H1 (cell line): ENCODE results near the gene G6PC3. TPM values are rescaled to one million over a fixed set of nuclear protein-coding genes. Genes with fewer than 3 reads are reported as not detected.

Source experiments
- HDAC2 ChIP-seq, 2 experiments: fragments of 300-600 bp in 1 of 2; sonication (generic) in 1 of 2; IDR thresholded peaks; 2 replicates each; pipeline ENCODE4 v1.6.1; 2011 to 2012; ENCODE audit warnings: low read depth in 2 of 2, low read length in 2 of 2, mild to moderate bottlenecking in 2 of 2, moderate library complexity in 2 of 2, borderline replicate concordance in 1 of 2, inconsistent platforms in 1 of 2
- JUND ChIP-seq: IDR thresholded peaks from 2 replicates; pipeline ENCODE4 v1.6.1; 2011; ENCODE audit warnings: mild to moderate bottlenecking, improper control_type of control experiment, low read length
- MAFK ChIP-seq: IDR thresholded peaks from 2 replicates; pipeline ENCODE4 v1.6.1; 2012; ENCODE audit warnings: low read depth, mild to moderate bottlenecking, improper control_type of control experiment, low read length
- polyA plus RNA-seq, 7 experiments: library from polyadenylated mRNA; depleted of rRNA in 3 of 7; stranded (reverse) in 5 of 7; unstranded in 2 of 7; fragments of >200 nt in 5 of 7; fragments of 200-250 nt in 2 of 7; gene quantifications; 1 replicate in 5 of 7; 2 replicates in 1 of 7; 4 replicates in 1 of 7; pipeline versions ENCODE4 v1.2.1 to v1.2.3, GENCODE V29; 2011 to 2013; ENCODE audit warnings: missing spikeins in 2 of 7, mixed read lengths in 2 of 7
- total RNA-seq: library from RNA; stranded (reverse); fragmentation: NEBNext Ultra II Directional; extraction: Animal tissue kit (Norgen Biotek cat#: 25700); gene quantifications from 2 replicates; pipeline ENCODE4 v1.2.1, GENCODE V29; 2021
- TF ChIP-seq, protein P1 (sequence below): IDR thresholded peaks from 2 replicates; pipeline ENCODE4 v1.6.1; 2012; ENCODE audit warnings: inconsistent platforms
- TF ChIP-seq, protein P2 (sequence below): IDR thresholded peaks from 2 replicates; pipeline ENCODE4 v1.6.1; 2011; ENCODE audit warnings: low read depth, mild to moderate bottlenecking, low read length; ENCODE audit not compliant: insufficient read depth

Gene G6PC3
- total and polyA plus RNA-seq, 2 of the 8 experiments (the other 6 are each of a cell fraction or from before 2014, with no cell fraction given): 104 to 343 TPM

DNA sequence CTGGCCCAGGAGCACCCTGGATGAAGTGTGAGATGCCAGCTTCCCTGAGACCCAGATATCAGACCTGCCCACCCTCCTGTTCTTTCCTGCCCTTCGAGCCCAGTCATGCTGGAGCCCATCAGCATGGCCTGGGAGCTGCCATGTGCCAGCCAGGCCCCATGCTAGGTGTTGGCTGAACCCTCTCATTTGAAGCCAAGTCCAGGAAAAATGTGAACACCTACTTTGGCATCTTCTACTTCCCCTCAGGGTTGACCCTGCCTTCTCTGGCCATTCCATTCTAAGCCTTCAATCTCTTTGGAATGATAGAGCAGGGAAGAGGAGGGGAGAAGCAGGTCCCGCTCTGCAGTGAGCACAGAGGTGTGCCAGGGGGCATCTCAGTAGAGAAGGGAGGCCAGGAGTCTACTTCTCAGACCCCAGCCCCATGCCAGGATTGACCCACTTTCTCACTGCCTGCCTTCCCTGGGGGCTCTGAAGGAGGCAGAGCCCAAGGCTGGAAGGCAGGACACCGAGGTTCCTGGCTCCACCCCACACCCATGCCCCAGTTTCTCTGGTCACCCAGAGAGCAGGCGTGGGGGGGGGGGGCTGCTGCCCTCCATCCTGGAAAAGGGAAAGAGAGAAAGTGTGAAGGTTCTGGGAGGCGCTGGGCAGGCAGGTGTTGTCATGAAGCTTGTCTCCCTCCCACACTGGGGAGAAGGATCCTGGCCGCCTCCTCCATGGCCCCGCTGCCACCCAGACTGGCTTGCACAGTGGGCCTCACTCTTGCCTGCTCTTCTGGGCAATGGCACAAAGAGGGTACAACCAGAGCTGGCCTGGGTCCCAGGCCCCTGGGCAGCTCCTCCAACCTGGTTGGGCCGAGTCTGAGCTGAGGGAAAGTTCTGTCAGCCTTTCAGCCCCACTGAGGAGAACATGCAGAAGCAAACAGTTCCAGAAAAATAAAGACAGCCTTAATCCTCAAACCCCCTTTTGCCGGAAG lies 43.6 kb downstream of the G6PC3 start (continued):
- TF ChIP-seq, protein P1, sequence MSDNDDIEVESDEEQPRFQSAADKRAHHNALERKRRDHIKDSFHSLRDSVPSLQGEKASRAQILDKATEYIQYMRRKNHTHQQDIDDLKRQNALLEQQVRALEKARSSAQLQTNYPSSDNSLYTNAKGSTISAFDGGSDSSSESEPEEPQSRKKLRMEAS: no peak
- TF ChIP-seq HDAC2 (IDR thresholded peaks at IDR 0.05; ENCODE audit: borderline replicate concordance in 1 of 2, low read depth in 2 of 2, low read length in 2 of 2) (no peak), MAFK (no peak), JUND (no peak)
- TF ChIP-seq, protein P2, sequence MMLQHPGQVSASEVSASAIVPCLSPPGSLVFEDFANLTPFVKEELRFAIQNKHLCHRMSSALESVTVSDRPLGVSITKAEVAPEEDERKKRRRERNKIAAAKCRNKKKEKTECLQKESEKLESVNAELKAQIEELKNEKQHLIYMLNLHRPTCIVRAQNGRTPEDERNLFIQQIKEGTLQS: no peak
